Fibroblast of pulmonary artery (primary cell): Measurements from ENCODE around the gene CDC42SE2.

Experiments used
- DNase-seq: peaks from one replicate; pipeline ENCODE4 v3.0.0-alpha.2; 2010; ENCODE audit warnings: low read depth
- H3K4me3 ChIP-seq: replicated peaks from 2 replicates; pipeline ENCODE4 v1.5.1; 2011; ENCODE audit warnings: low read depth, mild to moderate bottlenecking, control low read depth, low read length, moderate library complexity
- CTCF ChIP-seq: IDR thresholded peaks from 2 replicates; pipeline ENCODE4 v1.5.1; 2011; ENCODE audit warnings: mild to moderate bottlenecking, control low read depth, low read length, inconsistent platforms; ENCODE audit errors: missing control alignments

CDC42SE2 gene

GRCh38 chr5:131389096-131389868 is 125.4 kb downstream of the CDC42SE2 start:
- no peak overlapping the region for H3K4me3 ChIP-seq
- no peak for DNase-seq
- TF ChIP-seq CTCF, result no peak

GRCh38 chr5:131389869-131390265 is 126.0 kb downstream of the CDC42SE2 start:
- no peak for DNase-seq
- H3K4me3 ChIP-seq, result no peak overlapping the region
- no peak for TF ChIP-seq CTCF

GRCh38 chr5:131392466-131393095 is 128.7 kb downstream of the CDC42SE2 start:
- no peak for TF ChIP-seq CTCF
- no peak for DNase-seq
- H3K4me3 ChIP-seq, result no peak overlapping the region

- TF ChIP-seq CTCF, result no peak
- peak; percentile 52 for DNase-seq
- no peak overlapping the region for H3K4me3 ChIP-seq
These were observed 129.7 kb downstream of the CDC42SE2 start for GRCh38 chr5:131393498-131393968.

- TF ChIP-seq CTCF, result no peak
- peak; percentile 75 for DNase-seq
- H3K4me3 ChIP-seq, result no peak overlapping the region
These were observed 130.3 kb downstream of the CDC42SE2 start for GRCh38 chr5:131394128-131394527.

GRCh38 chr5:131396015-131396414 is 132.2 kb downstream of the CDC42SE2 start:
- TF ChIP-seq CTCF, result no peak
- no peak overlapping the region for H3K4me3 ChIP-seq
- DNase-seq, result no peak
